Left forelimb (tissue), 1 donor: ENCODE results near the gene SLC22A16.
"Not testable (repeated sequence)": the region's sequence is repeated elsewhere in the genome, so short reads cannot be mapped to it uniquely, and the experiment has no call there.

ENCODE experiments used
- DNase-seq: peaks from one replicate; pipeline ENCODE4 v3.0.0-alpha.2; 2018; ENCODE audit warnings: low spot score

The SLC22A16 gene

DNA sequence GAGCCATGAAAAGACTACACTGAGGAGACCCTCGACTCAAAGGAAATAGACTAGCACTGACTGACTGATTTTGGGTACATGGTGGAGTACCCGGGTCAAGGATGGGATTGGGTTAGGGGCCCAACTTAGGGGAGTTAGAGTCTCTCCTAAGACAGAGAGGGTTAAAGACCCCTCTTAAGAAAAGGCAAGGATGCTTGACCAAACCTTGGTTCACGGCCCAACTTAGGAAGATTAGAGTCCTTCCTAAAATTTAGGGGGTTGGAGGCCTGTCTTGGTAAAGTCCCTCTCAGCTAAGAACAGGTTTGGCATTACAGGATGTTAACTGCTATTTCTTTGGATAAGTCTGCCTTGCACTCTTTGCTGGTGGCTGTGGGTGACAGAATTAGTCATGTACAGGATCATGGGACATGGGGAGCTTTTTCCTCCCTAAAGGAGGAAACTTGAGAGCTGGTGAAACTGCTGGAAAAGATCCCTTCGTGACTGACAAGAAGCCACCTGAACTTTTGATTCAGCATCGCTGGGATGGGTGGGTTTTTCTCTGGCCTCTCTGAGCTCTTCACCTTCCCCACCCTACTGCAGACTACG, 12.3 kb upstream of the SLC22A16 start:
- DNase-seq = no peak

- not testable (repeated sequence) for DNase-seq
Measured at GRCh38 chr6:110487968-110488381, 11.6 kb upstream of the SLC22A16 start.

DNA sequence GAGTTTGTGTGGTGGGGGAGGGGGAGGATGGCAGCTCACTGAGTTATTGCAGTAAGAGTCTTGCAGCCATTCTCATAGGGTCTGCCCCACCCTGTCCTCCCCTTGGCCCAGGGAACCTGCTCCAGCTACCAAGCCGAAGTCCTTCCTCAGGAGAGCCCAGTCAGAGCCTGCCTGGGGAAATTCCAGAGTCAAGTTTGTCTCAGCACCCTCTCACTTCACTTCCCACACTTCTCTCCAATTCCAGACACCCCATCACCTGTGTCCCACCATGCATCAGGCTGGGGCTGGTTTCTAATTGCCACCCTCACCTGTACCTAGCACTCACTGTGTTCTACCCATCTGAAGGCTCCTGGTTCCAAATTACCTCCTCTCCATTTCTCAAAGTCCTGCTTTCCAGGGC, 10.3 kb upstream of the SLC22A16 start:
- no peak for DNase-seq

- DNase-seq = no peak
Measured at GRCh38 chr6:110485491-110485890, 9.1 kb upstream of the SLC22A16 start.

DNA sequence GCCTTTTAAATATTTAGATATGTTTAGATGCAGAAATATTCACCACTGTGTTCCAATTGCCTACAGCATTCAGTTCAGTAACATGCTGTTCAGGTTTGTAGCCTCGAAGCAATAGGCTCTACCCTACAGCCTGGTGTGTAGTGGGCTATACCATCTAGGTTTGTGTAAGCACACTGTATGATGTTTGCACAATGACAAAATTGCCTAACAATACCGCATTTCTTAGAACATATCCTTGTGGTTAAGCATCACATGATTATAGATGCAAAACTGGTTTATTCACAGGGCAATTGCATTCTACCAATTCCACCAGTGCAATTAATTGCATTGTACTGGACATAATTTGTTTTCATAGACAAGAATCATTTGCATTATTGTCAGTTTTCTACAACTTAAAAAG, 7.9 kb upstream of the SLC22A16 start:
- DNase-seq = no peak

GRCh38 chr6:110482774-110483400, 6.5 kb upstream of the SLC22A16 start:
- no peak for DNase-seq

DNA sequence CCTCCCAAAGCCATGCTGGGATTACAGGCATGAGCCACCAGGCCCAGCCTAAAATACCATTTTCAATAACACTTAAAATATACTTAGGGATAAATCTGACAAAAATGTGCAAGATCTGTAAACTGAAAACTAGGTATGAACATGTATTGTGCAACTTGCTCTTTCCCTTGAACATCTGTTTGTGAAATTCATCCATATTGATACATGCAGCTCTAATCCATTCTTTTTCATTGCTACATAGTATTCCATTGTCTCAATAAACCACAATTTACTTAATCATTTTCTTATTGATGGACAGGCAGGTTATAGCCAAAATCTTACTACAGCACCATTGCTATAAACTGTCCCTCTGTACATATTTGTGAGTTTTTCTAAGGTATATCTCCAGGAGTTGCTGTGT, 4.7 kb upstream of the SLC22A16 start:
- no peak for DNase-seq

DNA sequence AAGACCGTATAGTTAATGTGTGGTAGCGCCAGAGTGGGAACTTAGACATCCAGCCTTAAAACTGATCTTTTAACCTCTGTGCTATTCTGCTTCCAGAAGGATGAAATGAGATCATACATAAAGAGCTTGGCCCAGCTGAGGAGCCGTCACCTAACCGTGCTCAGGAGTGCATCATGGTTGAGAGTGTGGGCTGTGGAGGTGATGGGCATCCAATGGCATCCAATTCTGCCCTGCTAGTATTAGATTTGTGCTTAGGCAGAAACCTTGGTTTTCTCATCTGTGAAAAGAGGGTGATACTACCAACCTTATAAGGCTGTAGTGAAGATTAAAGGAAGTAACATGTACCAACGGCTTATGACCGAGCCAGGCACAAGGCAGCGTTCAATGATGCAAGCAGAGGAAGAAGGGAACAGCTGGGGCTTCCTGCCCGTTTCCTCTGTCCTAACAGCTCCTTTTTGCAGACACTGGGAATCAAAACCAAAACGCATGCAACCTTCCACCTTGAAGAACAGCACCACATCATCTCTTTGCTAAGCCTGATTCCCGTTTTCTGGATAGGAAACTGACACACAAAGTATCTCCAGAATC, 1.3 kb downstream of the SLC22A16 start:
- DNase-seq = no peak

DNA sequence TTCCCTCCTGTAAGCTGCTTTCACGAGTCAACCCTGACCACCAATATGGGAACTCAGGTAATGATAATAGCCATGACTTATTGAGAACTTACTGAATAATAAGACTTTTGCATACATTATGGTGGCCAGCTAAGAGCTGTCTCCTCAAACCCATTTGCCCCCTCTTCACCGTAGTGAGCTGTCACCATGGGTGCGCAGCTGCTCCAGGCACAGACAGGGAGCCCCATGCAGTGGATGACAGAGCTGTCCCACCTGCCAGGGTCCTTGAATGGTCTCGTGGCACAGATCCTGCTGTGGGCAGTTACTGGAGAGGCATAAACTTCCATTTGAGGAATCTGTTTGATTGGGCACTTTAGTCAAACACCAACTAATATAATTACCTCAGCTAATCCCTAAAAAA, 1.9 kb downstream of the SLC22A16 start:
- no peak for DNase-seq

GRCh38 chr6:110472739-110473138, 3.7 kb downstream of the SLC22A16 start:
- DNase-seq = no peak

DNA sequence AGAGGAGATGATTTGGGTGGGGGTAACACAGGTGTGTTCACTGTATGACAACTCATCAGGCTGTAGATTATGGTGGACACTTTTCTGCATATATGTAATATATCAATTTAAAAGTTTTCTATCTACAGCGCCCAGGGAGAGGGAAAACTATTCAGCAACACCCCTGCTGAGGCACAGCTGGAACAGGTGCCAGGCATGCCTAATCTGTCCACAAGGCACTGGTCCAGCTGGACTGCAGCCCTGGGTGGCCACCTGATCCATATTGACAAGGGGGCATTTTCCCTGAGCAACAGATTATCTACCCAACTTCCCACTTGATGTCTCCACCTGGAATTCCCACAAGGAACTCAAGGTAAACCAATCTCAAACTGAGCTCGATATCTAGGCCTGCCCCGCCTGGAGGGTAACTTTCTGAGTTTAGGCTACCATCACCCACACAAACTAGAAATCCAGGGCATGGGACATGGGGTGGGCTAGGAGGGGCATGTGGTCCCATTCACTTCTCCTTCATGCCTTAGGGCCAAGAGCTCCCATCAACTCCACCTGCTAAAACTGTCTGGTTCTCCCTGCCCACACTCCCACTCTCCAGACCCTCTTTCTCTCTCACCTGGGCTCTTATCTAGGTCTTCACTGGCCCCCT, 4.6 kb downstream of the SLC22A16 start:
- DNase-seq = no peak

DNA sequence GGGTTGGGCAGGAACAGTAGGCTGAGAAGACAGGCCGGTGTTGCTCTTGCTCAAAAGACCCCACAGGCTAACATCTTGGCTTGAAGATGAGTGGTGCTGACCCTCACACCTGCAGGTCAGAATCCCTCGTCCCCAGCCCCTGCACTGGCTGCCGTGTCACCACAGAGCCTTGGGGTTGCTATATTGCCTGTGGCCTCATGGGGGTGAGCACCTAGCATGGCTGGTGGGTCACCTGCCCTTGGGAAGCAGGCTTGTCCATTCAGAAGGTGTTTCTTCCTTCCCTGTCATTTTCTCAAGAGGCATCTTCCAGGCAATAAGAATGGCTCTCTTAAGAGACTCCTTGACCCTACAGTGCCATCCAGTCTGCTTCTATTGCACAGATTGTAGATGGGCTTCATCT, 7.7 kb downstream of the SLC22A16 start:
- no peak for DNase-seq

DNA sequence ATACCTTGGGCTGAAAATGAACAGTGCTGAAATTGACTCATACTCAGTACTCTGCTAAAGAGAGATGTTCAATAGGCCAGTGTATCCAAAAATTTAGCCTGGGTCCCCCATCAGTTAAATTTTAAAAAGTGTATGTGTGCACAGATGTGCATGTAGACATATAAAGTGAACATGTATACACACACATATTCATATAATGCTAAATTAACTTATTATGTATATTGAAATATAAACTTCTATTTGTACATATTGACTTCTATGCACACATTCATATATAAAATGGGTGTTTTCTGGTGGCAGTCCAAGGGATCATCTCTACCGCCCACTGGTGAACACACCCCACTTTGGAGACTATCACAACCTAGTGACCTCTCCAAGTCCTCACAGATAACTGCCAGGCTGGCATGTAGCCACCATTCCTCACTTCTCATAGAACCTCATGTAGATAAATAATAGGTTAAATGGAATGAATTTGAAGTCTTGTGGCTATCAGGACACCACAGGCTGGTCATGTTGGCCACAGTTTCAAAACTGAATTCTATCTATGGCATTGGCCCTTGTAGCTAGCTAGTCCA, 8.8 kb downstream of the SLC22A16 start:
- no peak for DNase-seq

DNA sequence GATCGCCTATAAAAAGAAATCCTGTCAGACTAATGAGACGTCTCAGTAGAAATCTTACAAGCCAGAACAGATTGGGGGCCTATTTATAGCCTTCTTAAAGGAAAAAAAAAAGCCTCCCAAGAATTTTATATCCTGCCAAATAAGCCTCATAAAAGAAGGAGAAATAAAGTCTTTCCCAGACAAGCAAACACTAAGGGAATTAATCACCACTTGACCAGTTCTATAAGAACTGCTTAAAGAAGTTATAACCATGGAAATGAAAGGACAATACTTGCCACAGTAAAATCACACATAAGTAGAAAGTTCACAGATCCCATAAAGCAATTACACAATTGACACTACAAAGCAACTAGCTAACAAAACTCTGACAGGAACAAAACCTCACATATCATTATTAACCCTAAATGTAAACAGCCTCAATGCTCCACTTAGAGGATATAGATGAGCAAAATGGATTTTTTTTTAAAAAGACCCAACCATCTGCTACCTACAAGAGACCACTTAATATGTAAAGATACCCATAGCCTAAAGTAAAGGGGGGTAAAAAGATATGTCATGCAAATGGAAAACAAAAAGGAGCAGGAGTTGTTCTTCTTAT, 13.4 kb downstream of the SLC22A16 start:
- DNase-seq = no peak

GRCh38 chr6:110461376-110461775, 15.0 kb downstream of the SLC22A16 start:
- DNase-seq = no peak

DNA sequence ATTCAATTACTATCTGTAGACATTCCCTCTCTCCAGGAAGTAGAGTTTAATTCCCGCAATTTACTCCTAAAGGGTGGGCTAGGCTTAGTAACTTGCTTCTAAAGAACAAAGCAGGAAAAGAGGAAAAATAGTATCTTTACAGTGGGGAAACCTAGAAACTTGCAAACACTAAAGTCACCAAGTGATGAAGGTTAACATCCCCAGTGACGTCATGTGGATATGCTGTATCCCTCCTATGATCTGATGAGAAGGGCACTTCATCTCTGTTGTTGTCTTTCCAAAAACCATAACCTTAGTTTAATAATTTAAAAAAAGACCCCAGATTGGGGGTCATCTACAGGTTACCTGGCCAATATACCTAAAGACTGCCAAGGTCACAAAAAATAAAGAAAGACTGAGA, 17.3 kb downstream of the SLC22A16 start:
- no peak for DNase-seq

DNA sequence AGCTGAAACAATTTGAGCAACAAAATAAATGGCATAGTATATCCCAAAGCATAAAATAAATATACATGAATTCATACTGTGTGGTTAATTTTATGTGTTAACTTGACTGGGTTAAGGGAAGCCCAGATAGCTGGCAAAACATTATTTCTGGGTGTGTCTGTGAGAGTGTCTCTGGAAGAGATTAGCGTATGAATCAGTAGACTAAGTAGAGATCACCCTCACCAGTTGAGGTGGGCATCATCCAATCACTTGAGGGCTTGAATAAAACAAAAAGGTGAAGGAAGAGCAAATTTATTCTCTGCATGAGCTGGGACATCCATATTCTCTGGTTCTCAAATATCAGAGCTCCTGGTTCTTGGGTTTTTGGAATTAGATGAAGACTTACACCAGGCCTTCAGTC, 17.9 kb downstream of the SLC22A16 start:
- DNase-seq = no peak

DNA sequence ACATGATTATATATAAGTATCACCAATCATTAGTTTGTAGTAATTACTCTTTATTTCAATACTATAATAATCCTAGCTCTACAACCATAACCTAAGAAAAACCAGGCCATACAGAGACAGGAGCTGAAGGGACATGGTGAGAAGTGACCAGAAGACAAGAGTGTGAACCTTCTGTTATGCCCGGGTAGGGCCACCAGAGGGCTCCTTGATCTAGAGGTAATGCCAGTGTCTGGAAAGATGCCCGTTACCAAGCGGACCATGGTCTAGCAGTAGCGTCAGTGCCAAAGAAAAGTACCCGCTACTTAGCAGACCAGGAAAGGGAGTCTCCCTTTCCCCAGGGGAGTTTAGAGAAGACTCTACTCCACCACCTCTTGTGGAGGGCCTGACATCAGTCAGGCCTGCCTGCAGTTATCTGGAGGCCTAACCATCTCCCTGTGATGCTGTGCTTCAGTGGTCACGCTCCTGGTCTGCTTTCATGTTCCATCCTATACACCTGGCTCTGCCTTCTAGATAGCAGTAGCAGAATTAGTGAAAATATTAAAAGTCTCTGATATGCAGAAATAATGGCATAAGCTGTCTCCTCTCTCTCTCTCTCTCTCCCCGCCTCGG, 18.7 kb downstream of the SLC22A16 start:
- not testable (repeated sequence) for DNase-seq

DNA sequence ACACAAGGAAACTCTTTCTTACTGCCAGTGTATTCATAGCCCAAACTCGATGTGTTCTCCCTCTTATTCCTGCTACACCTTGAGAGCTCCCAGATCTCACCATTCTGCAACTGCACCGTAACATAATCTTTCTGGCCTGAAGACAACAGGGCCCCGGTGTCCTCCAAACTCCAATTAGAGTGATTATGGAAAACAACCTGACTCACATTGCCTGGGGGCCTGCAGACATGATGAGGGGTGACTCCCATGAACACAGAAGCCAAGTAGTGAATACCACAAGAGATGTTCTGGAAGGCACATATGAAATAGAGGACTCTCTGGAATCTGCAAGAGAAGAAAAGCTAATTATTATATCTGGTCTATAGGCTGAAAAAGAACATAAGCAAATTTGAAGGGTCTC, 19.7 kb downstream of the SLC22A16 start:
- DNase-seq = no peak

GRCh38 chr6:110449541-110449895, 26.9 kb downstream of the SLC22A16 start:
- no peak for DNase-seq

- no peak for DNase-seq
Measured at GRCh38 chr6:110448846-110449540, 27.4 kb downstream of the SLC22A16 start.

- DNase-seq = no peak
Measured at GRCh38 chr6:110447761-110448160, 28.7 kb downstream of the SLC22A16 start.
